HG03045 (cell line): ENCODE measurements around the gene NCK1.

ENCODE experiments used
- ATAC-seq: cut with Tn5 transposase; IDR thresholded peaks from one replicate; pipeline ENCODE4 v1.9.1; 2021; ENCODE audit warnings: mild to moderate bottlenecking, moderate library complexity; ENCODE audit not compliant: unreplicated experiment

Gene NCK1

GRCh38 chr3:136861890-136862616 lies at the start of gene NCK1:
Gene NCK1 (plus strand): TSS chr3:136862208. CDS start chr3:136928002, 65,794 bp downstream.
- ATAC-seq = peak; percentile 98

- no peak for ATAC-seq
Observed at GRCh38 chr3:136817448-136817847, 44.6 kb upstream of the NCK1 start.

- no peak for ATAC-seq
Observed at GRCh38 chr3:136818191-136818768, 43.7 kb upstream of the NCK1 start.

GRCh38 chr3:136818769-136819391 lies 43.1 kb upstream of the NCK1 start, which contains the start of gene SLC35G2:
Gene SLC35G2 (plus strand): TSS chr3:136819126. CDS start chr3:136854461, 35,335 bp downstream.
- peak; percentile 57 for ATAC-seq

GRCh38 chr3:136819392-136819730 lies 42.6 kb upstream of the NCK1 start:
- ATAC-seq = peak; percentile 40

GRCh38 chr3:136819731-136820679 lies 42.0 kb upstream of the NCK1 start:
- no peak for ATAC-seq

- no peak for ATAC-seq
Observed at GRCh38 chr3:136831461-136831860, 30.5 kb upstream of the NCK1 start.

- no peak for ATAC-seq
Observed at GRCh38 chr3:136835089-136835812, 26.8 kb upstream of the NCK1 start.

- no peak for ATAC-seq
Observed at GRCh38 chr3:136835813-136836510, 26.0 kb upstream of the NCK1 start.

GRCh38 chr3:136836511-136837156 lies 25.4 kb upstream of the NCK1 start:
- ATAC-seq = no peak

- ATAC-seq = no peak
Observed at GRCh38 chr3:136838641-136839555, 23.1 kb upstream of the NCK1 start.

- ATAC-seq = no peak
Observed at GRCh38 chr3:136839556-136839931, 22.5 kb upstream of the NCK1 start.

- ATAC-seq = no peak
Observed at GRCh38 chr3:136840252-136840651, 21.8 kb upstream of the NCK1 start.

- no peak for ATAC-seq
Observed at GRCh38 chr3:136842294-136842693, 19.7 kb upstream of the NCK1 start.

GRCh38 chr3:136844724-136845123 lies 17.3 kb upstream of the NCK1 start:
- no peak for ATAC-seq

- no peak for ATAC-seq
Observed at GRCh38 chr3:136852180-136852579, 9.8 kb upstream of the NCK1 start.

- ATAC-seq = no peak
Observed at GRCh38 chr3:136856665-136857064, 5.3 kb upstream of the NCK1 start.

GRCh38 chr3:136858381-136858780 lies 3.6 kb upstream of the NCK1 start:
- no peak for ATAC-seq
